Type B pancreatic cell (in vitro differentiated cells): ENCODE results near the gene C2CD2L. TPM values are rescaled to one million over a fixed set of nuclear protein-coding genes. Genes with fewer than 3 reads are reported as not detected.
A peak's percentile ranks its signal among the peaks of the same experiment; 100 is the strongest.
"Not testable (repeated sequence)": the region's sequence is repeated elsewhere in the genome, so short reads cannot be mapped to it uniquely, and the experiment has no call there.

Source experiments
- DNase-seq: peaks from one replicate; pipeline ENCODE4 v3.0.0; 2021; ENCODE audit warnings: mixed read lengths; ENCODE audit not compliant: unreplicated experiment; ENCODE audit errors: extremely low spot score
- H3K27ac Mint-ChIP-seq: 2 replicates; pipeline ENCODE4 v1.8.0; 2021; ENCODE audit warnings: mild to moderate bottlenecking, mixed read lengths
- H3K27me3 Mint-ChIP-seq: 2 replicates; pipeline ENCODE4 v1.8.0; 2021; ENCODE audit warnings: mixed read lengths
- H3K36me3 Mint-ChIP-seq: 2 replicates; pipeline ENCODE4 v1.8.0; 2021; ENCODE audit warnings: mixed read lengths
- H3K4me1 Mint-ChIP-seq: one replicate; pipeline ENCODE4 v1.8.0; 2021; ENCODE audit warnings: mixed read lengths; ENCODE audit not compliant: unreplicated experiment
- H3K4me3 Mint-ChIP-seq: 2 replicates; pipeline ENCODE4 v1.8.0; 2021; ENCODE audit warnings: mild to moderate bottlenecking, mixed read lengths
- H3K9me3 Mint-ChIP-seq: 2 replicates; pipeline ENCODE4 v1.8.0; 2021; ENCODE audit warnings: mixed read lengths
- total RNA-seq: library from RNA; stranded (reverse); gene quantifications from 2 replicates; pipeline ENCODE4 v1.2.1, GENCODE V29; 2021; ENCODE audit warnings: low replicate concordance
- TF ChIP-seq, protein P1 (sequence below): fragments of 200-600 bp; sonication (generic); conservative IDR thresholded peaks from 2 replicates; pipeline ENCODE4 v1.5.0; 2021; ENCODE audit warnings: antibody characterized with exemption, mild to moderate bottlenecking

Gene C2CD2L
- total RNA-seq, 1 donor from 2014 or later, result 10.7 TPM

DNA sequence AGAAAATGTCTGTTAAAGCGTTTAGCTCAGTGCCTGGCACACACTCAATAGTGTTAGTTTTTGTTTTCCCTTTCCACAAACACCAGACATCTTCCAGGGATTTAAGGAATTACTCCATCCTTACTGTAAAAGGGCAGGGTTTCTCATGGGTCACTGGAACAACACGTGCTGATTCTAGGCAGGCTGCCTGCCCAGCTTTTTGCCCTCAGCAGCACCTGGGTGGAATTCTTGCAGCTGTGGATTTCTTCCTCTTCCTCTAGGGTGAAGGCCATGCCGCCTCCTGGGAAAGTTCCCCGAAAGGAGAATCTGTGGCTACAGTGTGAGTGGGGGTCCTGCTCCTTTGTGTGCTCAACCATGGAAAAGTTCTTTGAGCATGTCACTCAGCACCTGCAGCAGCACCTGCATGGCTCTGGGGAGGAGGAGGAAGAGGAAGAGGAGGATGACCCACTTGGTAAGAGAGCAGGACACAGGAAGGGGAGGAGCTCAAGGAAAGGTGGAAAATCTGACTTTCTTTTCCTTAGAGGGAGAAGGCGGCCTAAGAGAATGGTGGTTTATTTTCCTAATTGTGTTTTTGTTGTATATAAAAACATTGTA, 19.6 kb downstream of the C2CD2L start:
- H3K4me3 Mint-ChIP-seq, result no peak overlapping the region
- peaks cover 7% of the 10 kb centered on the region for H3K4me1 Mint-ChIP-seq
- H3K27ac Mint-ChIP-seq, result no peak overlapping the region
- H3K9me3 Mint-ChIP-seq, result no peaks in the 10 kb centered on the region
- peaks cover 9% of the 10 kb centered on the region for H3K36me3 Mint-ChIP-seq
- no peak for DNase-seq
- H3K27me3 Mint-ChIP-seq, result no peaks in the 10 kb centered on the region
- TF ChIP-seq, protein P1, sequence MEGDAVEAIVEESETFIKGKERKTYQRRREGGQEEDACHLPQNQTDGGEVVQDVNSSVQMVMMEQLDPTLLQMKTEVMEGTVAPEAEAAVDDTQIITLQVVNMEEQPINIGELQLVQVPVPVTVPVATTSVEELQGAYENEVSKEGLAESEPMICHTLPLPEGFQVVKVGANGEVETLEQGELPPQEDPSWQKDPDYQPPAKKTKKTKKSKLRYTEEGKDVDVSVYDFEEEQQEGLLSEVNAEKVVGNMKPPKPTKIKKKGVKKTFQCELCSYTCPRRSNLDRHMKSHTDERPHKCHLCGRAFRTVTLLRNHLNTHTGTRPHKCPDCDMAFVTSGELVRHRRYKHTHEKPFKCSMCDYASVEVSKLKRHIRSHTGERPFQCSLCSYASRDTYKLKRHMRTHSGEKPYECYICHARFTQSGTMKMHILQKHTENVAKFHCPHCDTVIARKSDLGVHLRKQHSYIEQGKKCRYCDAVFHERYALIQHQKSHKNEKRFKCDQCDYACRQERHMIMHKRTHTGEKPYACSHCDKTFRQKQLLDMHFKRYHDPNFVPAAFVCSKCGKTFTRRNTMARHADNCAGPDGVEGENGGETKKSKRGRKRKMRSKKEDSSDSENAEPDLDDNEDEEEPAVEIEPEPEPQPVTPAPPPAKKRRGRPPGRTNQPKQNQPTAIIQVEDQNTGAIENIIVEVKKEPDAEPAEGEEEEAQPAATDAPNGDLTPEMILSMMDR, result no peak

DNA sequence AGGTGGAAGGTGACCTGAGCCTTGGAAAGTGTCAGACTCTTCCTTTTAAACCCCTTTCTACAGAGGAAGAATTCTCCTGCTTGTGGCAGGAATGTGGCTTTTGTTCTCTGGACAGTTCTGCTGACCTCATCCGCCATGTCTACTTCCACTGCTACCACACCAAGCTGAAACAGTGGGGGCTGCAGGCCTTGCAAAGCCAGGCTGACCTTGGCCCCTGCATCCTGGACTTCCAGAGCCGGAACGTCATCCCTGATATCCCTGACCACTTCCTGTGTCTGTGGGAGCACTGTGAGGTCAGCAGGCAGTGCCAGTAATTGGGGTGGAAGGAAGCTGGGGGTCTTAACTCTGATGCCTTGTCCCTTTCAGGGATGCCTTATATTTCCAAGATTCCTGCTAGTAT, 23.5 kb downstream of the C2CD2L start:
- Mint-ChIP-seq H3K9me3 (no peaks in the 10 kb centered on the region), H3K27me3 (no peaks in the 10 kb centered on the region), H3K4me3 (no peak overlapping the region), H3K27ac (no peak overlapping the region), H3K36me3 (peaks cover 18% of the 10 kb centered on the region), H3K4me1 (no peaks in the 10 kb centered on the region)
- no peak for DNase-seq
- TF ChIP-seq, protein P1, result no peak

DNA sequence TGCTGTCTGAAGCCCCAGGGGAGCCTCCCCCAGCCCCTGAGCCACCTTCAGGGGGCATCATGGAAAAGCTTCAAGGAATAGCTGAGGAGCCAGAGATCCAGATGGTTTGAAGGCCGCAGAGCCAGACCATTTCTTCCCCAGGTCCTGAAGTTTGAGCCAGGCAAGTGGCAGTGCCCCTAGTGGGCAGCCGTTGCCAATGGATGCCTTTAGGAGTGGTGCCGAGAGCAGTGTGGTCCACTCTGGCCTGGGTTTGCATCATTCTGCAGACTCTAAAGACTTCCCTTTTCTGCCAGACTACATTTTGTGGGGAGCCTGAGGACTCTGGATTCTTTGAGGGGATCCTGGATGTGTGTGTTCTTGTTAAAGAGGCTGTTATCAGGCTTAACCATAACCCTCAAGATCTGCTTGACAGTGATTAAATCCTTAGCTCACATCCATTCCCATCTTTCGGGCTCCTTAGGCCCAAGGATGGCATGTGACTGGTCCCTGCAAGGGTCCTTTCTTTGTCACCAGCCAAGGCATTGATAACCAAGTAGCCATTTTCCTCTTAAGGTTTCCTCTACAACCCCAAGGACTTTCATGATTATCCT, 27.3 kb downstream of the C2CD2L start:
- peaks cover 18% of the 10 kb centered on the region for H3K36me3 Mint-ChIP-seq

DNA sequence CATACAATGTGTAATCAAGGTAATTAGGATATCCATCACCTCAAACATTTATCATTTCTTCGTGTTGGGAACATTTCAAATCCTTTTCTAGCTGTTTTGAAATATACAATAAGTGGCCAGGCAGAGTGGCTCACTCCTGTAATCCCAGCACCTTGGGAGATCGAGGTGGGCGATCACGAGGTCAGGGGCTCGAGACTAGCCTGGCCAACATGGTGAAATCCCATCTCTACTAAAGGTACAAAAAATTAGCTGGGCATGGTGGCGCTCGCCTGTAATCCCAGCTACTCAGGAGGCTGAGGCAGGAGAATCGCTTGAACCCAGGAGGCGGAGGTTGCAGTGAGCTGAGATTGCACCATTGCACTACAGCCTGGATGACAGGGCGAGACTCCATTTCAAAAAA, 32.1 kb downstream of the C2CD2L start:
- not testable (repeated sequence) for H3K36me3 Mint-ChIP-seq, H3K4me3 Mint-ChIP-seq, DNase-seq, H3K4me1 Mint-ChIP-seq, H3K9me3 Mint-ChIP-seq, H3K27ac Mint-ChIP-seq
- H3K27me3 Mint-ChIP-seq, result peaks cover 21% of the 10 kb centered on the region

More for the DNA sequence above, 27.3 kb downstream of the C2CD2L start:
- no peak overlapping the region for H3K4me3 Mint-ChIP-seq
- H3K27ac Mint-ChIP-seq, result no peak overlapping the region
- TF ChIP-seq, protein P1, result peak; percentile 65
- H3K27me3 Mint-ChIP-seq, result peaks cover 10% of the 10 kb centered on the region
- no peaks in the 10 kb centered on the region for H3K9me3 Mint-ChIP-seq
- no peaks in the 10 kb centered on the region for H3K4me1 Mint-ChIP-seq
- no peak for DNase-seq

DNA sequence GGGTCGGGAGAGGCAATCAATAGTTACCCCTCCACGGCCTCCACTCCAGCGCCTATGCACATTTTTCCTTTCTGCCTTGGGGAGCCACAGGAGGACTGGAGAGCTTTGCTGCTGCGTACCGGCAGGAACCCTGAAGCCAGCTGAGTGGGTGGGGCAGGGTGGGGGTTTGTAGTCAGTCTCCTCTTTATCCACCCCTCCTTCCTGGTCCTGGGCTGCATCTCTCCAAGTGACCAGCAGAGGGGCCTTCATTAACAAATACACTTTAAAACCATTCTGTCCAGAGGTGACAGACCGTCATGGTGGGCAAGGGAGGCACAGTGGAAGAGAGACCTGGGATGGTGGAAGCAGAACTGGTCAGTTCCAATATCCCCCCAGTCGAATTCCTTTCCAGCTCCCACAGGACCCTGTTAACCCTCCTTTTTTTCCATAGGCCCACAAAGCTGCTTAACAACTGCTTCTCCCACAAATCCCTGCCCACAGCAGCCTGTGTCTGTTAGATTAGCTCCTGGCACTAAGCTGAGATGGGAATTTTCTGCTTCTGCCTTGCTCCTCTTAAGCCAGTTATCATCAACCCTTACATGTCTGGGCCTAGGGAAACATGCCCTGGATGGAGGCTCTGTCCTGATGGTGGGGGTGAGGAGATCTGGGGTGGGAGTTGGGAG, 37.8 kb downstream of the C2CD2L start:
- TF ChIP-seq, protein P1, result peak; percentile 80
- Mint-ChIP-seq H3K36me3 (no peaks in the 10 kb centered on the region), H3K4me3 (no peak overlapping the region), H3K27me3 (peaks cover 47% of the 10 kb centered on the region), H3K9me3 (no peaks in the 10 kb centered on the region), H3K4me1 (peaks cover 6% of the 10 kb centered on the region), H3K27ac (no peak overlapping the region)
- no peak for DNase-seq

DNA sequence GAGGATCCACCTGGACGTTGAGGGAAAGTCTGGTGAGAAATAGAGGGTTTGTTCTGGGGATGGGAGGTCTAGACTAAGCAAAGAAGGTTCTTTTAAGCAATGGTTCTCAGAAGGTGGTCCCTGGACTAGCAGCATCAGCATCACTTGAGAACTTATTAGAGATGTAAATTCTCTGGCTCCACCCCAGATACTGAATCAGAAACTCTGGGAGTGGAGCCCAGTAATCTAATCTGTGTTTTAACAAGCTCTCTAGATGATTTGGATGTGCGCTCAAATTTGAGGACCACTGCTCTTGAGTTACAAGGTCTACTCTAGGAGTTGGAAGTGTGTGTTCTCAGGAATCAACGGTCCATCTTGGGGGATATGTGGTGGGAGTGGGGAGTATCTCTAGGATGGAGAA, 38.4 kb downstream of the C2CD2L start:
- TF ChIP-seq, protein P1, result no peak
- Mint-ChIP-seq H3K4me3 (no peak overlapping the region), H3K36me3 (no peaks in the 10 kb centered on the region), H3K27me3 (peaks cover 53% of the 10 kb centered on the region), H3K27ac (no peak overlapping the region), H3K9me3 (no peaks in the 10 kb centered on the region), H3K4me1 (peaks cover 6% of the 10 kb centered on the region)
- DNase-seq, result no peak
